ENCODE measurements around the gene AP2A2.

AP2A2 gene

GRCh38 chr11:1031121-1031899 lies 105.6 kb downstream of the AP2A2 start:
- H3K27ac Mint-ChIP-seq = no peak overlapping the region
- no peak for ATAC-seq

DNA sequence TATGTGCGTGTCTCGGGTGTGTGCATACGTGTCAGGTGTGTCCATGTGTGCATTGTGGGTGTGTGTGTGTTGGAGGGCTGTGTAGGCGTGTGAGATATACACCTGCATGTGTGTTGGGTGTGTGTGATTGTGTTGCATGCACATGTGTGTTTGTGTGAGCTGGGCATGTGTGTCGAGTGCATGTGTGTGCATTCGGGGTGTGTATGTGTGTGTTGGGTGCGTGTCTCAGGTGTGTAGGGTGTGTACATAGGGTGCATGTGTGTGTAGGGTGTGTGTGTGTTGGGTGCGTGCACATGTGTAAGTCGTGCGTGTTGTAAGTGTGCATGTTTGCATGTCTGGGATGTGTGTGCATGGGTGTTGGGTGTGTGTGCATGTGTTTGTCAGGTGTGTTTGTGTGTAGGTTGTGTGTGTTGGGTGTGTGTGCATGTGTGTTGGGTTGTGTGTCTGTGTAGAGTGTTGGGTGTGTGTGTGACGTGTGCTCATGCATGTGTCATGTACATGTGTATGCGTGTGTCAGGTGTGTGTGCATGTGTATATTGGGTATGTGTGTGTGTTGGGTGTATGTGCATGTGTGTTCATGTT lies 106.7 kb downstream of the AP2A2 start:
- no peak for DNase-seq (ENCODE audit: low spot score in 2 of 2)
- no peaks in the 10 kb centered on the region for H3K9me3 Mint-ChIP-seq
- H3K36me3 Mint-ChIP-seq = no peaks in the 10 kb centered on the region
- H3K27ac Mint-ChIP-seq = no peak overlapping the region
- H3K4me3 Mint-ChIP-seq = no peak overlapping the region
- no peak for ATAC-seq
- H3K4me1 Mint-ChIP-seq = no peaks in the 10 kb centered on the region

More at GRCh38 chr11:1031121-1031899, 105.6 kb downstream of the AP2A2 start:
- no peaks in the 10 kb centered on the region for H3K36me3 Mint-ChIP-seq
- no peak overlapping the region for H3K4me3 Mint-ChIP-seq
- no peaks in the 10 kb centered on the region for H3K9me3 Mint-ChIP-seq
- DNase-seq (ENCODE audit: low spot score in 2 of 2) = no peak
- no peaks in the 10 kb centered on the region for H3K4me1 Mint-ChIP-seq

DNA sequence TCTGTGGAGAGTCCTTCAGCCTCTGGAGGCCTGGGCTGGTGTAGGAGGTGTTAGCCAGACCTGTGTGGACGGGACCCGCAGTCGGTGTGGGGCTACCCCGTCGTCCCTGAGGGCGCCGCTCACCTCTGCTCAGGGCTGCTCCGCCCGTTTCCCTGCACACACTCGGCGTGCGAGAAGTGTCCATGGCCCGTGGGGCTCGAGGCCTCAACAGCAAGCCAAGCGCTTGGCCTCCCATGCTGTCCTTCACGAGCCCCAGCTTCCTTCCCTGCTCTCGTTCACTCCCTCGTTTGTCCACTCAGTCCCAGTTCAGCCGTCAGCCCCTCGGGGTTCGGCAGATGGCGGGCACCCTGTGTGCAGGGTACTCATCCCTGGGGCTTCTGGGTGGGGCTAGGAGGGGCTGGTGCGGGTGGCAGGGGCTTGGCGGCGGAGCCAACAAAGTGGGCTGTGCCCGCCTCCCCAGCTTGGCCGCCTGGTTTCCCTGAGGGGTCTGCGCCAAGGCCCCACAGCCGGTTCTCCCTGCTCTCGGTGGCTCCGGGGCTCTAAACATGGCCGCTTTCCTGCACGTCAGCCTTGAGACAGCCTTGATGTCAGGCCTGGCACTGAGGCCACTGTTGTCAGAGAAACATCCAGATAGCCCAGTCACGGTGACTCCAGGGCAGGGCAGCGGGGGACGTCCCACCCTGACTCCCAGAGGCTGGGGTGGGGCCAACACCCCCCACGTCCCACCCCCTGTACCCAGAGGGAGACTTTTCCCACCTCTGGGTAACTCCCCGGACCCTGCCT lies 107.5 kb downstream of the AP2A2 start:
- ATAC-seq = no peak
- Mint-ChIP-seq H3K9me3 (no peaks in the 10 kb centered on the region), H3K4me3 (no peak overlapping the region), H3K4me1 (no peaks in the 10 kb centered on the region), H3K36me3 (no peaks in the 10 kb centered on the region), H3K27ac (no peak overlapping the region)
- no peak for DNase-seq (ENCODE audit: low spot score in 2 of 2)

DNA sequence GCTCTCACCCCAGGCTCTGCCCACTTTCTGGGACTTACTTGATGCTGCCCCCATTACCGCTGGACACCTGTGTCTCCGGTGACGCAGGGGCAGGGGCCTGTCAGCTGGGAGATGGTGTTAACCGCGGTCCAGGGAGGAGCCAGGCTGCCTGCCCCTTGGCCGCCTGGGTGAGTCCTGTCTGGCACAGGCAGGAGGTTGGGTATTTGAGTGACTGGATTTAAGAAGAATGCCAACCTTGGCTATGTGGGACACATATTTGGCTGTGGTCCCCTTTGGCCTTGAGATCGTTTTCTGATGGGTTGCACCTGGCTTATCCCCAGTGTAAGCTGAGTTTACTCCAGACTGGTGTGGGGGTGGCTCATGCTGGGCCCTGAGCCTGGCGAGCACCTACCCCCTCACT lies 108.3 kb downstream of the AP2A2 start:
- ATAC-seq = no peak
- H3K4me1 Mint-ChIP-seq = no peaks in the 10 kb centered on the region
- no peak overlapping the region for H3K27ac Mint-ChIP-seq
- H3K4me3 Mint-ChIP-seq = no peak overlapping the region
- DNase-seq (ENCODE audit: low spot score in 2 of 2) = no peak
- no peaks in the 10 kb centered on the region for H3K36me3 Mint-ChIP-seq
- no peaks in the 10 kb centered on the region for H3K9me3 Mint-ChIP-seq

GRCh38 chr11:1034456-1035295 lies 109.0 kb downstream of the AP2A2 start:
- Mint-ChIP-seq H3K4me1 (no peaks in the 10 kb centered on the region), H3K27ac (no peak overlapping the region), H3K36me3 (no peaks in the 10 kb centered on the region), H3K4me3 (no peak overlapping the region), H3K9me3 (no peaks in the 10 kb centered on the region)
- no peak for ATAC-seq
- no peak for DNase-seq (ENCODE audit: low spot score in 2 of 2)

DNA sequence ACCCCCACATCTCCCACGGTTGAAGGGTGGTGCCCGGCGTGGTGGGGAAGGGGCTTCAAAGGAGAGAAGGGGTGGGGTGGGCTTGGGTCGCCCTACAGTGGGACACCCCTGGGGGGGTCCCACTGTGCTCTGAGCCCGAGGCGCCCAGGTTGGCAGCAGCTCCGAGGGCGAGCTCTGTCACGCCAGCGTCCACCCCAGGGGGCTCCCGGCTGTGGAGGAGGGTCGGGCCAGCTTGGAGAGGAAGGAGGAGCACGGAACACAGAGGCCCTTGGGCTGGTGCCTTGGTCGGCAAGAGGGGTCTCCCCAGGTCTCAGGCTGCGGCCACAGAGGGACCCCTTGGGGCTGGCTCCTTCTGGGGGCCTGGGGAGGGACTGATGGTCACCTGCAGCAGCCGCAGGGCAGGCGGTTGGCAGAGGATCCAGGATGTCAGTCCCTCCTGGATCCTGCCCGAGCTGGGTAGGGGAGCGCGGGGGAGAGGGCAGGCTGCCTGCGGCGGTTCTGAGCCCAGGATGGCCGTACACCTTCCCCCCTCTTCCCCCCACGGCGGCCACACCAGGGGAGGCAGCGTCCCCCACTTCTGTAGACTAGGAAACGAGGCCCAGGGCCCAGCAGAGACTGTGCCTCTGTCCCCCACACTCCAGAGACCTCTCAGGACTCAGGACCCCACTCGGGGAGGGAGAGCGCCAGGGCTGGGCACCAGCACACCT lies 110.1 kb downstream of the AP2A2 start:
- DNase-seq (ENCODE audit: low spot score in 2 of 2) (no peak), ATAC-seq (no peak)
- Mint-ChIP-seq H3K9me3 (no peaks in the 10 kb centered on the region), H3K36me3 (no peaks in the 10 kb centered on the region), H3K27ac (no peak overlapping the region), H3K4me1 (no peaks in the 10 kb centered on the region), H3K4me3 (no peak overlapping the region)

- DNase-seq (ENCODE audit: low spot score in 2 of 2) = no peak
These were observed 110.7 kb downstream of the AP2A2 start, which contains the start of gene MUC6 for GRCh38 chr11:1036303-1036923. TSS of gene MUC6 (minus strand) at chr11:1036718. CDS start at chr11:1036655, 63 bp downstream.

GRCh38 chr11:1036931-1037330 lies 111.3 kb downstream of the AP2A2 start:
- no peaks in the 10 kb centered on the region for H3K9me3 Mint-ChIP-seq
- no peaks in the 10 kb centered on the region for H3K36me3 Mint-ChIP-seq
- no peak for ATAC-seq

More at GRCh38 chr11:1036303-1036923, 110.7 kb downstream of the AP2A2 start, which contains the start of gene MUC6:
- no peak for ATAC-seq
- Mint-ChIP-seq H3K4me1 (no peaks in the 10 kb centered on the region), H3K36me3 (no peaks in the 10 kb centered on the region), H3K9me3 (no peaks in the 10 kb centered on the region), H3K4me3 (no peak within 1 kb of the TSS), H3K27ac (no peak within 1 kb of the TSS)

GRCh38 chr11:1037506-1038055 lies 111.9 kb downstream of the AP2A2 start:
- ATAC-seq (no peak), DNase-seq (ENCODE audit: low spot score in 2 of 2) (no peak)
- Mint-ChIP-seq H3K36me3 (no peaks in the 10 kb centered on the region), H3K27ac (no peak overlapping the region), H3K4me3 (no peak overlapping the region), H3K4me1 (no peaks in the 10 kb centered on the region), H3K9me3 (no peaks in the 10 kb centered on the region)

More at GRCh38 chr11:1036931-1037330, 111.3 kb downstream of the AP2A2 start:
- Mint-ChIP-seq H3K4me3 (no peak overlapping the region), H3K27ac (no peak overlapping the region), H3K4me1 (no peaks in the 10 kb centered on the region)
- DNase-seq (ENCODE audit: low spot score in 2 of 2) = no peak

GRCh38 chr11:1038361-1038760 lies 112.7 kb downstream of the AP2A2 start:
- DNase-seq (ENCODE audit: low spot score in 2 of 2) = no peak
- H3K36me3 Mint-ChIP-seq = no peaks in the 10 kb centered on the region
- H3K4me3 Mint-ChIP-seq = no peak overlapping the region
- no peaks in the 10 kb centered on the region for H3K9me3 Mint-ChIP-seq
- no peak for ATAC-seq
- H3K4me1 Mint-ChIP-seq = no peaks in the 10 kb centered on the region
- H3K27ac Mint-ChIP-seq = no peak overlapping the region

GRCh38 chr11:1038921-1039320 lies 113.3 kb downstream of the AP2A2 start:
- no peak overlapping the region for H3K27ac Mint-ChIP-seq
- DNase-seq (ENCODE audit: low spot score in 2 of 2) (no peak), ATAC-seq (no peak)
- no peaks in the 10 kb centered on the region for H3K9me3 Mint-ChIP-seq
- H3K4me1 Mint-ChIP-seq = no peaks in the 10 kb centered on the region
- no peak overlapping the region for H3K4me3 Mint-ChIP-seq
- H3K36me3 Mint-ChIP-seq = no peaks in the 10 kb centered on the region

- no peak for ATAC-seq
- H3K27ac Mint-ChIP-seq = no peak overlapping the region
- no peaks in the 10 kb centered on the region for H3K36me3 Mint-ChIP-seq
- no peaks in the 10 kb centered on the region for H3K9me3 Mint-ChIP-seq
- H3K4me3 Mint-ChIP-seq = no peak overlapping the region
- DNase-seq (ENCODE audit: low spot score in 2 of 2) = no peak
- H3K4me1 Mint-ChIP-seq = no peaks in the 10 kb centered on the region
These were observed 114.1 kb downstream of the AP2A2 start for GRCh38 chr11:1039481-1040427.
